CD1c-positive myeloid dendritic cell (primary cell): ENCODE measurements around the gene SMIM10L2A.
"Not testable (repeated sequence)": the region's sequence is repeated elsewhere in the genome, so short reads cannot be mapped to it uniquely, and the experiment has no call there.

Experiments
- DNase-seq: peaks from one replicate; pipeline ENCODE4 v3.0.0-alpha.2; 2016; ENCODE audit errors: extremely low spot score

Gene SMIM10L2A

GRCh38 chrX:135454816-135455215 is 33.1 kb downstream of the SMIM10L2A start:
- no peak for DNase-seq

GRCh38 chrX:135461756-135462155 is 40.0 kb downstream of the SMIM10L2A start:
- DNase-seq: not testable (repeated sequence)

GRCh38 chrX:135463937-135464336 is 42.2 kb downstream of the SMIM10L2A start:
- peak; percentile 3 for DNase-seq

GRCh38 chrX:135476378-135476777 is 54.6 kb downstream of the SMIM10L2A start:
- no peak for DNase-seq

- DNase-seq: peak; percentile 42
These were observed 55.8 kb downstream of the SMIM10L2A start for GRCh38 chrX:135477576-135477975.
